Esophagus (tissue), 2 donors: ENCODE data around the gene KCTD10. TPM values are rescaled to one million over a fixed set of nuclear protein-coding genes. Genes with fewer than 3 reads are reported as not detected.

Experiments
- H3K27ac ChIP-seq, 2 donors: one replicate each; pipeline ENCODE4 v1.5.1; 2013; ENCODE audit warnings: low read depth in 2 of 2, mild to moderate bottlenecking in 2 of 2, inconsistent platforms in 1 of 2, low read length in 1 of 2, moderate library complexity in 1 of 2
- H3K27me3 ChIP-seq, 2 donors: one replicate each; pipeline ENCODE4 v1.6.1; 2013; ENCODE audit warnings: low read length in 2 of 2, control low read depth in 1 of 2, mild to moderate bottlenecking in 1 of 2; ENCODE audit not compliant: insufficient read depth in 2 of 2, control insufficient read depth in 1 of 2
- H3K36me3 ChIP-seq, 2 donors: one replicate each; pipeline ENCODE4 v1.6.1; 2013; ENCODE audit warnings: low read length in 1 of 2; ENCODE audit not compliant: control insufficient read depth in 2 of 2, insufficient read depth in 2 of 2
- H3K4me1 ChIP-seq, 2 donors: one replicate each; pipeline ENCODE4 v1.6.1; 2013; ENCODE audit warnings: low read length in 1 of 2; ENCODE audit not compliant: control insufficient read depth in 2 of 2, insufficient read depth in 2 of 2
- H3K4me3 ChIP-seq, 2 donors: one replicate each; pipeline ENCODE4 v1.5.1; 2013; ENCODE audit warnings: low read length in 2 of 2, mild to moderate bottlenecking in 2 of 2, low read depth in 1 of 2, moderate library complexity in 1 of 2
- H3K9me3 ChIP-seq, 2 donors: one replicate each; pipeline ENCODE4 v1.6.1; 2013; ENCODE audit warnings: mild to moderate bottlenecking in 2 of 2, low read depth in 1 of 2, low read length in 1 of 2, moderate library complexity in 1 of 2; ENCODE audit not compliant: control insufficient read depth in 2 of 2, insufficient read depth in 1 of 2
- WGBS, 2 donors: extraction: QIAGEN DNeasy Blood & Tissue Kit; methylation state at CpG; one replicate each; pipeline ENCODE4 v1.1.7; 2013; 5-methylcytosine and 5-hydroxymethylcytosine counted together
- polyA plus RNA-seq, 2 donors: library from polyadenylated mRNA; stranded (reverse); fragments of 200-250 nt; gene quantifications; one replicate each; pipeline ENCODE4 v1.2.3, GENCODE V29; 2013
- donor health status: healthy with polysubstance abuse.
- donor health status: Bipolar disorder and iron deficiency.

The KCTD10 gene
- polyA plus RNA-seq, 2 donors, result 15.4 to 28.2 TPM

DNA sequence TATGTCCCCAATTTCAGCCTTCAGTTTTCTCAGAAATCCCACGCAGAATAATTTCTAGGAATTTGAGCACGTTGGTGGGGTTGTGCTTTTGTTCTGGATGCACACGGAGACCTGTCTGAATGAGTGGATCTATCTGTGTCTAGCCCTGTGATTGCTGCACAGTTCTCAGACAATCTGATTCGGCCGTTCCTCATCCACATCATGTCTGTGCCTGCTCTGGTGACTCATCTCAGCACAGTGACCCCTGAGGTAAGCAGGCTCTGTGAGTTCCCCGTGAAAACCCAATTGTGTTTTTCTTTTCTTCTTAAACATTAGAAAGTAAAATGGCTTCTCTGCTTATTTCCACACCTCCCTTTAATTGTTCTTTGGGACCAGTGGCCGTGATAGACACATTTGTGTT, 20.6 kb upstream of the KCTD10 start:
- Histone ChIP-seq H3K27me3 (no peaks in the 10 kb centered on the region), H3K9me3 (no peaks in the 10 kb centered on the region), H3K36me3 (peaks cover 27 to 33% of the 10 kb centered on the region in 2 donors), H3K27ac (no peak overlapping the region), H3K4me3 (no peak overlapping the region), H3K4me1 (no peaks in the 10 kb centered on the region)
- WGBS, 2 donors, result 54 to 70% methylated on average over 7 of the region's 7 CpGs

DNA sequence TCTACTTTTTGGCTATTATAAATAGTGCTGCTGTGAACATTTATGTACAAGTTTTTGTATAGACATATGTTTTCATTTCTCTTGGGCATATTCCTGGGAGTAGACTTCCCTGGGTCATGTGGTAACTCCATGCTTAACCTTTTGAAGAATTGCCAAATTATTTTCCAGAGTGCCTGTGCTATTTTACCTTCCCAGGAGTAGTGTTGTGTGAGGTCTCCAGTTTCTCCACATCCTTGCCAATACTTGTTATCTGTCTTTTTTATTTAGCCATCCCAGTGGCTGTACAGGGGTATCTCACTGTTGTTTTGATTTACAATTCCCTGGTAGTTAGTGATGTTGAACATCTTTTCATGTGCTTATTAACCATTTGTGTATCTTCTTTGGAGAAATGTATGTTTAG, 19.2 kb upstream of the KCTD10 start:
- H3K27me3 ChIP-seq, result no peaks in the 10 kb centered on the region
- no peaks in the 10 kb centered on the region for H3K9me3 ChIP-seq
- H3K27ac ChIP-seq, result no peak overlapping the region
- peaks cover 26 to 29% of the 10 kb centered on the region in 2 donors for H3K36me3 ChIP-seq
- no peak overlapping the region for H3K4me3 ChIP-seq
- H3K4me1 ChIP-seq, result no peaks in the 10 kb centered on the region

DNA sequence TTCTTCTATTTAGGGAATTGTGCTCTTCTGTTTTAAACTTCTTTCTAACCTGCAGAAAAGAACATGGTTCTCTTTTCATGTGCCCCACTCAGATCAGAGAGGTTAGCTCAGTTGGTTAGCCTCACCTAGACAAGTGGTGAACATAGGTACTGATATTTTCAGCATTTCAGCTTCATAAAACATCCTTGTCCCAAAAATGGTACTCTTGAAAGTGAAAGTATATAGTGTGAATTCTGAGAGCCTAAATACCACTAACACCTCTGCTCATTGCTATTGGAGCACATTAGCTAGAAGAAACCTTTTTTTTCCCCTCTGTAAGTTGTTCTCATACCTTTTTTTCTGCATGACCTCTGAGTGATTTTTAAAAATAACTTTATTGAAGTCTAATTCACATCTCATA, 17.9 kb upstream of the KCTD10 start:
- H3K27me3 ChIP-seq, result no peaks in the 10 kb centered on the region

DNA sequence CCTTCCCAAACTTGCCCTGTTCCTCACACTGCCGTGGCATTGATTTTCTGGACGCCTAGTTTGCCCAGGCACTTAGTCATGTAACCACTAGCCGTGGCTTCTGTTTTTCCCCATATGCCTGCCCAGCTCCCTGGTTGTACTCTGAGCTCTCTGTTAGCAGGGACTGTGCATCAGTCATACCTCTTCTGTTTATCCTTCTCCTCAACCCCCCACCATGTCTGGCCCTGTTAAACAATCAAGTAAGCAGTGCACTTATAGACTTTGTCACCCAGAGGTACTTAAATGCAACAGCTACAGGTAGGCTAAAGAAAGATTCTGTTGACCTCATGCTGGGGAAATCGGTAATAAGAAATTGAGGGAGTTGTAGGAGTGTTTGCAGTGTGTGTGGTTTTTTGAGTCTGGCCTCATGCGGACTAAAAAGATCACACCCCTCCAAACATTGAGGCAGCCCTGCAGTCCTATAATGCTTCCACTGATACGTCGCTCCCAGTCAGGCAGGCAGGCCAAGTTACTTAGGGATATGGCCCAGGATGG, 17.3 kb upstream of the KCTD10 start:
- H3K4me3 ChIP-seq, result no peak overlapping the region
- H3K36me3 ChIP-seq, result peaks cover 22 to 28% of the 10 kb centered on the region in 2 donors
- H3K9me3 ChIP-seq, result no peaks in the 10 kb centered on the region
- no peaks in the 10 kb centered on the region for H3K27me3 ChIP-seq
- WGBS, 2 donors, result 93 to 96% methylated on average over 7 of the region's 7 CpGs
- H3K4me1 ChIP-seq, result no peaks in the 10 kb centered on the region
- no peak overlapping the region for H3K27ac ChIP-seq

More for the DNA sequence above, 17.9 kb upstream of the KCTD10 start:
- no peak overlapping the region for H3K4me3 ChIP-seq
- H3K27ac ChIP-seq, result no peak overlapping the region
- peaks cover 16 to 25% of the 10 kb centered on the region in 2 donors for H3K36me3 ChIP-seq
- H3K9me3 ChIP-seq, result no peaks in the 10 kb centered on the region
- no peaks in the 10 kb centered on the region for H3K4me1 ChIP-seq

- 96 to 97% methylated on average over 1 of the region's 1 CpG for WGBS, 2 donors
- Histone ChIP-seq H3K27me3 (no peaks in the 10 kb centered on the region), H3K9me3 (no peaks in the 10 kb centered on the region), H3K27ac (no peak overlapping the region), H3K36me3 (peaks cover 27 to 28% of the 10 kb centered on the region in 2 donors), H3K4me1 (no peaks in the 10 kb centered on the region), H3K4me3 (no peak overlapping the region)
Measured at GRCh38 chr12:109493938-109494337, 16.8 kb upstream of the KCTD10 start.

DNA sequence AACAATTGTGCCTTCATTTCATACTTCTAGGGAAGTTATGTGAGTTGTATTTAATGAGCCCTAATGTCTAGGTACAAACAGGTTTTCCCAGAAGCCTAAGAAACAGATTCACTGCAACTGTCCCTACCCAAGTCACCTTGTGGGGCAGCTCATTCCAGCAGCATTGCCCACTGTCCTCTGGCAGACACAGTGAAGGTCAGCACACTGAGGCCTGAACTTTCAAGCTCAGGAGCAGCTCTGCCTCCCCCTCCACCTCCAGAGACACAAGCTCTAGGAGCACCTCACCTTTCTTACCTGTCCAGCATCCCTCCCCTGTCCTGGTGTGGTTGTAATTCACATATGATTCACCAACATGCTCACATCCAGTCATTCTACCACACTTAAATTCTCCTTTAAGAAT, 16.0 kb upstream of the KCTD10 start:
- Histone ChIP-seq H3K36me3 (peaks cover 28 to 32% of the 10 kb centered on the region in 2 donors), H3K27ac (no peak overlapping the region), H3K9me3 (no peaks in the 10 kb centered on the region), H3K4me1 (no peaks in the 10 kb centered on the region), H3K27me3 (no peaks in the 10 kb centered on the region), H3K4me3 (no peak overlapping the region)

GRCh38 chr12:109492371-109492770, 15.3 kb upstream of the KCTD10 start:
- 91 to 93% methylated on average over 5 of the region's 5 CpGs for WGBS, 2 donors
- H3K4me1 ChIP-seq, result no peaks in the 10 kb centered on the region
- H3K36me3 ChIP-seq, result peaks cover 24 to 34% of the 10 kb centered on the region in 2 donors
- no peaks in the 10 kb centered on the region for H3K27me3 ChIP-seq
- no peaks in the 10 kb centered on the region for H3K9me3 ChIP-seq
- no peak overlapping the region for H3K27ac ChIP-seq
- H3K4me3 ChIP-seq, result no peak overlapping the region

DNA sequence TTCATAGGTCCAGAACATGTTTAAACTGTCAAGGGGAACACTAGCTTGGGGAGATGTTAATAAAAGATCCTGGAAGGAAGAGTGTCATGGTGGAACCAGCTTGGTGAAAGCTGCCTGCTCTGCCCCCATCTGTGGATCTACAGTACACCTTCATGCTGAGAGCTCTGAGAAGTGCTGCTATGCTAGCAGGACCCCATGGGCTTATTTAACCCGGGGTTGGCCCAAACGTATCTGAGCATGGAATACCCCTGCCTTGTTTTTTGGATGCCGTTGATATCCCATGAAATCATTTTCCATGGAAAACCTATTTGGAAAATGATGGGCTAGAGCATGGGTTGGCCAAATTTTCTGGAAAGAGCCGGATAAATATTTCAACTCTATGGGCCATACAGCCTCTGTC, 14.6 kb upstream of the KCTD10 start:
- 93 to 95% methylated on average over 4 of the region's 4 CpGs for WGBS, 2 donors
- H3K27ac ChIP-seq, result no peak overlapping the region
- H3K9me3 ChIP-seq, result no peaks in the 10 kb centered on the region
- H3K4me1 ChIP-seq, result no peaks in the 10 kb centered on the region
- no peaks in the 10 kb centered on the region for H3K27me3 ChIP-seq
- no peak overlapping the region for H3K4me3 ChIP-seq
- peaks cover 30 to 41% of the 10 kb centered on the region in 2 donors for H3K36me3 ChIP-seq

DNA sequence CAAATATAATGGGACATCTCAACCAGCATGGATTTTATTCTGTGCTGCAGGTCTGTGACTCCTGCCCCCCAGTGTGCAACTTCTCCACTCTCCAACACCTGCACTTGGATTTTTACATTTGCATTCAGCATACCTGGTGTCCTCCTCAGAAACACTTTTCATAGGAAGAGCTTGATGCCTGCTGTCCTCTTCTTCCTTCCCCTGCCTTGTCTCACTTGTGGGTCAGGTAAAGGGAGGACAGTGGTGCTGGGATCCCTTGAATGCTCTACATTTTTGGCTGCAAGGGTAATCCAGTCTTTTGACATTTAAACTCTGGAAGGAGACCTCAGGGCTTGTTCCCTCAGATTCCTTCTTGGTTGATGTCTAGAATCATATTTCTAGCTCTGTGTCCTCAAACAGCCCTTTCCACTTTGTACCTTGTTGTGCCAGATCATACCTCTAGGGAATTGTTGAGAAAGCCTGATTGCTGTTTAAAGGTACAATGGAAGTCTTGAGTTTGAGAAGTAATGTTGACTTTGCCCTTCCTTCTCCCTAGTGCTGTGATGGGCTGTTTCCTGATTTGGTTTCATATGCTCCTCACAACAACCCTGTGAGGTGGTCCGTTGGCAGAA, 13.0 kb upstream of the KCTD10 start:
- Histone ChIP-seq H3K27me3 (no peaks in the 10 kb centered on the region), H3K27ac (no peak overlapping the region), H3K4me1 (no peaks in the 10 kb centered on the region), H3K9me3 (no peaks in the 10 kb centered on the region), H3K4me3 (no peak overlapping the region), H3K36me3 (peaks cover 41 to 53% of the 10 kb centered on the region in 2 donors)
- WGBS, 2 donors, result 89 to 91% methylated on average over 1 of the region's 1 CpG
